Glutamatergic neuron (in vitro differentiated cells): ENCODE measurements around the gene TMOD4. TPM values are rescaled to one million over a fixed set of nuclear protein-coding genes. Genes with fewer than 3 reads are reported as not detected.
"Not testable (repeated sequence)": the region's sequence is repeated elsewhere in the genome, so short reads cannot be mapped to it uniquely, and the experiment has no call there.

Source experiments
- DNase-seq: peaks from one replicate; pipeline ENCODE4 v3.0.0; 2022
- H3K27ac Mint-ChIP-seq: one replicate; pipeline ENCODE4 v1.8.0; 2020; ENCODE audit warnings: mild to moderate bottlenecking, mixed read lengths, inconsistent platforms; ENCODE audit not compliant: unreplicated experiment
- H3K27me3 Mint-ChIP-seq: one replicate; pipeline ENCODE4 v1.8.0; 2020; ENCODE audit warnings: mild to moderate bottlenecking, moderate library complexity, mixed read lengths, inconsistent platforms; ENCODE audit not compliant: unreplicated experiment
- H3K36me3 Mint-ChIP-seq: one replicate; pipeline ENCODE4 v1.8.0; 2020; ENCODE audit warnings: mild to moderate bottlenecking, mixed read lengths, inconsistent platforms; ENCODE audit not compliant: unreplicated experiment
- H3K4me1 Mint-ChIP-seq: one replicate; pipeline ENCODE4 v1.8.0; 2020; ENCODE audit warnings: mild to moderate bottlenecking, low read depth, mixed read lengths, inconsistent platforms; ENCODE audit not compliant: unreplicated experiment
- H3K4me3 Mint-ChIP-seq: one replicate; pipeline ENCODE4 v1.8.0; 2020; ENCODE audit warnings: mild to moderate bottlenecking, mixed read lengths, inconsistent platforms; ENCODE audit not compliant: unreplicated experiment
- H3K9me3 Mint-ChIP-seq: one replicate; pipeline ENCODE4 v1.8.0; 2020; ENCODE audit warnings: mild to moderate bottlenecking, moderate library complexity, mixed read lengths, inconsistent platforms; ENCODE audit not compliant: unreplicated experiment
- total RNA-seq: library from RNA; stranded (reverse); fragmentation: NEBNext Ultra II Directional; extraction: Animal tissue kit (Norgen Biotek cat#: 25700); gene quantifications from one replicate; pipeline ENCODE4 v1.2.1, GENCODE V29; 2021; ENCODE audit not compliant: unreplicated experiment
- TF ChIP-seq, protein P1 (sequence below): fragments of 200-600 bp; sonication (generic); IDR thresholded peaks from one replicate; pipeline ENCODE4 v1.5.0; 2021; ENCODE audit not compliant: partially characterized antibody, unreplicated experiment

Gene TMOD4
- total RNA-seq, 1 donor from 2014 or later, result 0.76 TPM

DNA sequence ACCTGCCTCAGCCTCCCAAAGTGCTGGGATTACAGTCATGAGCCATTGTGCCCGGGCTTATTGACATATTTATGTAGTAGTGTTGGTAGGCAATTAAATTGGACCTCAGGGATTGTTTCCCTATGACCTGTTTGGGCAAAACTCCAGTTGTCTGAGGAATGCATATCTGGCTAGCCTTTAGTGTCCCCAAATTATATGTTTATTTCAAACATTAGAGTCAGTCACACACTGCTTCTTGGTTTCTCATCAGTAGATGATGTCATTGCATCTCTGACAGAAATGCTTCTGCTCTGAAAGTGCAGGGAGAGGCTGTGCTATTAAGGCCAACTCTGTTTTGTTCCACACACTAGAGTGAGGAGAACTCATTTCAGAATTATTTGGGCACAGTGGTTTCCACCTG lies 35.0 kb upstream of the TMOD4 start:
- Mint-ChIP-seq H3K4me3 (no peak overlapping the region), H3K36me3 (peaks cover 4% of the 10 kb centered on the region), H3K9me3 (peaks cover 2% of the 10 kb centered on the region), H3K4me1 (no peaks in the 10 kb centered on the region), H3K27ac (no peak overlapping the region), H3K27me3 (peaks cover 4% of the 10 kb centered on the region)
- TF ChIP-seq, protein P1, sequence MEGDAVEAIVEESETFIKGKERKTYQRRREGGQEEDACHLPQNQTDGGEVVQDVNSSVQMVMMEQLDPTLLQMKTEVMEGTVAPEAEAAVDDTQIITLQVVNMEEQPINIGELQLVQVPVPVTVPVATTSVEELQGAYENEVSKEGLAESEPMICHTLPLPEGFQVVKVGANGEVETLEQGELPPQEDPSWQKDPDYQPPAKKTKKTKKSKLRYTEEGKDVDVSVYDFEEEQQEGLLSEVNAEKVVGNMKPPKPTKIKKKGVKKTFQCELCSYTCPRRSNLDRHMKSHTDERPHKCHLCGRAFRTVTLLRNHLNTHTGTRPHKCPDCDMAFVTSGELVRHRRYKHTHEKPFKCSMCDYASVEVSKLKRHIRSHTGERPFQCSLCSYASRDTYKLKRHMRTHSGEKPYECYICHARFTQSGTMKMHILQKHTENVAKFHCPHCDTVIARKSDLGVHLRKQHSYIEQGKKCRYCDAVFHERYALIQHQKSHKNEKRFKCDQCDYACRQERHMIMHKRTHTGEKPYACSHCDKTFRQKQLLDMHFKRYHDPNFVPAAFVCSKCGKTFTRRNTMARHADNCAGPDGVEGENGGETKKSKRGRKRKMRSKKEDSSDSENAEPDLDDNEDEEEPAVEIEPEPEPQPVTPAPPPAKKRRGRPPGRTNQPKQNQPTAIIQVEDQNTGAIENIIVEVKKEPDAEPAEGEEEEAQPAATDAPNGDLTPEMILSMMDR, result no peak
- no peak for DNase-seq

DNA sequence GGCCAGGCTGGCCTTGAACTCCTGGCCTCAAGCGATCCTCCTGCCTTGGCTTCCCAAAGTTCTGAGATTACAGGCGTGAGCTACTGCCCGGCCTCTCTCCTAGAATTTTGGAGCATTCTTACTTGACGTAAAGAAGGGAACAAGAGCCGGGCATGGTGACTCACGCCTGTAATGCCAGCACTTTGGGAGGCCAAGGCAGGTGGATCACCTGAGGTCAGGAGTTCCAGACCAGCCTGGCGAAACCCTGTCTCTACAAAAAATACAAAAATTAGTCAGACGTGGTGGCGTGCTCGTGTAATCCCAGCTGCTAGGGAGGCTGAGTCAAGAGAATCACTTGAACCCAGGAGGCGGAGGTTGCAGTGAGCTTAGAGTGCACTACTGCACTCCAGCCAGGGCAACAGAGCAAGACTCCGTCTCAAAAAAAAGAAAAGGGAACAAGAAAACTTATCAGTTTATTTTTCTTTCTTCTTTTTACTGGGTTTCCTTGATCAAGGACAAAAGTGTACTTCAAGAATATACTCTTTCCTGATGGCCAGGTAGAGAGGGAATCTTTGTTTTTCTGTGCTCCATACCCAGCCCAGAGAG lies 29.7 kb upstream of the TMOD4 start:
- H3K9me3 Mint-ChIP-seq, H3K4me1 Mint-ChIP-seq, H3K4me3 Mint-ChIP-seq, H3K27me3 Mint-ChIP-seq, H3K27ac Mint-ChIP-seq, H3K36me3 Mint-ChIP-seq, DNase-seq: not testable (repeated sequence)

DNA sequence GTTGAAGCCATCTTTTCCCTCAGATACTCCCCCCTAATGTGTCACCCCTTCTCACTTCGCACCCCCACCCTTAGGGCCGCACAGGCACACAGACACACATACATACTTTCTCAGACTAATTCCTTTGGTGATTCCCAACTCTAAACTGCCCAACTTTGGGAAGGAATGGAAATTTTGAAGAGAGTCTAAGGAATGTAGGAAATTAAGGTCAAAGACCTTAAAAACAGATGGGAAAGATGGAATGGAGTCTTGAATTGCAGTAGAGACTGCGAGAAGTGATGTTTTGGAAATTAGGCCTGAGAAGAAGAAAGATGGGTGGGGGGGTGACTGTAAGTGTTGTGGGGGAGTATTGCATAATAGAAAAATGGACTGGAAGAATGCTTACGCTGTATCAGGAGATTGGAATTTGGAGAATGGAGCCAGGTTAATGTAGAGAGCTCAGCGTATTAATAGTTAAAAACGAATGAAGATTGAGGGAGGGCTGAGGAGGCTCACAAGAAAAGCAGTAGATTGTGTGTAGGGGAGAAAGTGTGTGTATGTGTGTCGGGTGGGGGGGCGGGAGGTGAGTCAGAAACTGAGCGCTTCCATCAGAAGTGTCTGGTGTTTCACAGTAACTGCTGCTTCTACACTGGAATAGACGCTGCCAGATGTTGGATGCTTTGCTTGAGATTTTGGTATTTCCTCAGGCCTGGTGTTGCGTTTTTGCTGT lies 24.2 kb upstream of the TMOD4 start:
- Mint-ChIP-seq H3K9me3 (peaks cover 3% of the 10 kb centered on the region), H3K27me3 (peaks cover 11% of the 10 kb centered on the region), H3K4me1 (peaks cover 10% of the 10 kb centered on the region), H3K36me3 (no peaks in the 10 kb centered on the region), H3K4me3 (peak overlapping the region; percentile 98), H3K27ac (peak overlapping the region; percentile 96)
- TF ChIP-seq, protein P1, result no peak
- DNase-seq, result no peak

DNA sequence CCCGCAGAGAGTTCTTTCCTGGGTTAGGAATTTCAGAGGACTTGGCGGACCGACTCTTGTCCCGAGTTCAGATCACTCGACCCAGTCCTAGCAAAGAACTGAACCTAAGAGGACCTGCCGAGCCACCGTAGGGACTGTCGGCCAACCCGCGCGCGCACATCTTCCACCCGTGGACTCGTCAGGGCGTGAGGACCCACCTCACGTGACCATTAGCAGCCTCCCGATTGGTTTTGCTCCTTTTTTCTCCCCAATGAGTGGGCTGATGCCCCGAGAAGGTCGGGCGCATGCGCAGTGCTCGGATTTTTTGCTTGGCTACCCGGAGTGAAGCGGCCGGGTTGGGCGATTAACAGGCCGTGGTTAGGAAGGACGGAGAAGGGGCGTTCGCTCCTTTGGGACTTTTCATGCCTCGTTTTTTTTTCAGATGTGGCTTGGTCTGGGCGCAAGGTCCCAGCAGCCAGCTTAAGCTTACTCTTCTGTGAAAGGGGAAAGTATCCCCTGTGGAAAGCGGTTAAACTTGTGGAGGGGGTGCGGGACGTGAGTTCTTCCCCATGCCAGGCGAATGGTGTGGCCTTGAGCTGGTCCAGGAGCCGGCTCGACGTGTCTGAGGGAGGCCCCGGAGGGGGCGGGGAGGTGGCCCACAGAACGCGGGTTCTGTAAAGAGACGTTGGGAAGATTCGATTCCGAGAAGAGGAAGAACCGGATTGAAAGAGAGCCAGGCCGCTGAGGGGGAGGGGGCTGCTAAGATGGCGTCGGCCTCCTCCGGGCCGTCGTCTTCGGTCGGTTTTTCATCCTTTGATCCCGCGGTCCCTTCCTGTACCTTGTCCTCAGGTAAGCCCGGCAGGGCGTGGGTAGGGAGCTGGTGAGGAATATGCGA lies 22.7 kb upstream of the TMOD4 start, which contains the start of gene PIP5K1A:
Gene PIP5K1A, plus strand, starts transcription at position 299 of the 874 bp plus-strand sequence. Its CDS starts 445 bp downstream, at position 744.
- TF ChIP-seq, protein P1, result no peak
- no peaks in the 10 kb centered on the region for H3K36me3 Mint-ChIP-seq
- H3K27me3 Mint-ChIP-seq, result peaks cover 11% of the 10 kb centered on the region
- peaks cover 3% of the 10 kb centered on the region for H3K9me3 Mint-ChIP-seq
- peaks cover 10% of the 10 kb centered on the region for H3K4me1 Mint-ChIP-seq
- DNase-seq, result peak; percentile 100
- peak within 1 kb of the TSS; percentile 96 for H3K27ac Mint-ChIP-seq
- peak within 1 kb of the TSS; percentile 98 for H3K4me3 Mint-ChIP-seq

DNA sequence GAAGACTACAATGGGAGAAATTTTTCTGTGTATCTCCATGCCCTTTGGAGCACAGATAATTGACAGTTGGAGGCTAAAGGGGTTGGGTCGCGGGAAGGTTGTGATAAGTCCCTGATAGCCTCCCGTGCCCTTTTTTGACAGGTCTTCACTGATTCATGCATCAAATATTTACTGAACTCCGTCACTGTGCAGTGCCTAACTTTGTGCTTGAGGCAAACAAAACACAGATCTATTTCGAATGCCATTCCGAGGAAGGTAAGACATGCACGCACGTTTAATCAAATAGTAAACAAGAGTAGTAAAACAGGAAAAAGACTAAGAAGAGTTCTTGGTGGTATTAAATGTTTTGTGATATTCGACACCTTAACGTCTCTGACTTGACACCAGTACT lies 22.1 kb upstream of the TMOD4 start:
- no peak for DNase-seq
- Mint-ChIP-seq H3K9me3 (peaks cover 3% of the 10 kb centered on the region), H3K4me1 (peaks cover 10% of the 10 kb centered on the region), H3K27me3 (peaks cover 11% of the 10 kb centered on the region), H3K36me3 (no peaks in the 10 kb centered on the region), H3K4me3 (peak overlapping the region; percentile 98), H3K27ac (peak overlapping the region; percentile 96)
- TF ChIP-seq, protein P1, result no peak
